VCaP (cell line): Measurements from ENCODE around the gene ZNF181.
"Not testable (repeated sequence)": the region's sequence is repeated elsewhere in the genome, so short reads cannot be mapped to it uniquely, and the experiment has no call there.

Source experiments
- H3K27ac ChIP-seq: fragments of 450-650 bp; 2 replicates; pipeline ENCODE4 v1.5.1; 2017
- CTCF ChIP-seq: fragments of 450-650 bp; conservative IDR thresholded peaks from 2 replicates; pipeline ENCODE4 v1.5.1; 2017; ENCODE audit warnings: mild to moderate bottlenecking, moderate library complexity

Gene ZNF181

GRCh38 chr19:34733746-34734536 is at the start of gene ZNF181:
TSS of gene ZNF181 (plus strand) at chr19:34734243. CDS start at chr19:34735038, 795 bp downstream.
- H3K27ac ChIP-seq = peak within 1 kb of the TSS; percentile 98
- TF ChIP-seq CTCF = no peak

GRCh38 chr19:34685266-34685665 is 48.8 kb upstream of the ZNF181 start:
- not testable (repeated sequence) for H3K27ac ChIP-seq

GRCh38 chr19:34686455-34686854 is 47.6 kb upstream of the ZNF181 start:
- H3K27ac ChIP-seq = no peak overlapping the region
- TF ChIP-seq CTCF = no peak

GRCh38 chr19:34687348-34687747 is 46.7 kb upstream of the ZNF181 start:
- no peak for TF ChIP-seq CTCF
- H3K27ac ChIP-seq = no peak overlapping the region

GRCh38 chr19:34688592-34688991 is 45.5 kb upstream of the ZNF181 start:
- TF ChIP-seq CTCF = no peak

GRCh38 chr19:34690372-34690771 is 43.7 kb upstream of the ZNF181 start:
- TF ChIP-seq CTCF = no peak

More at GRCh38 chr19:34688592-34688991, 45.5 kb upstream of the ZNF181 start:
- H3K27ac ChIP-seq = no peak overlapping the region

GRCh38 chr19:34692549-34692948 is 41.5 kb upstream of the ZNF181 start:
- TF ChIP-seq CTCF = no peak

More at GRCh38 chr19:34690372-34690771, 43.7 kb upstream of the ZNF181 start:
- no peak overlapping the region for H3K27ac ChIP-seq

GRCh38 chr19:34707661-34708060 is 26.4 kb upstream of the ZNF181 start:
- TF ChIP-seq CTCF = no peak

More at GRCh38 chr19:34692549-34692948, 41.5 kb upstream of the ZNF181 start:
- H3K27ac ChIP-seq = no peak overlapping the region

More at GRCh38 chr19:34707661-34708060, 26.4 kb upstream of the ZNF181 start:
- no peak overlapping the region for H3K27ac ChIP-seq
